Stomach (tissue), 9 donors: Measurements from ENCODE around the gene S1PR1. TPM values are rescaled to one million over a fixed set of nuclear protein-coding genes. Genes with fewer than 3 reads are reported as not detected.

Source experiments
- DNase-seq, 2 donors: peaks; one replicate each; pipeline versions ENCODE4 v3.0.0 to v3.0.0-alpha.2; 2013 to 2019
- H3K27ac ChIP-seq, 5 donors: fragments of 200-600 bp in 4 of 5; sonication (generic) in 4 of 5; one replicate each; pipeline ENCODE4 v1.5.1; 2013 to 2019; ENCODE audit warnings: mild to moderate bottlenecking in 1 of 5, moderate library complexity in 1 of 5
- H3K27me3 ChIP-seq, 3 donors: fragments of 200-600 bp; sonication (generic); one replicate each; pipeline ENCODE4 v1.5.1; 2017 to 2019; ENCODE audit warnings: mixed run types in 1 of 3
- H3K36me3 ChIP-seq, 4 donors: fragments of 200-600 bp; sonication (generic); 1 replicate in 3 of 4; 2 replicates in 1 of 4; pipeline ENCODE4 v1.5.1; 2016 to 2019
- H3K4me1 ChIP-seq, 4 donors: fragments of 200-600 bp; sonication (generic); one replicate each; pipeline ENCODE4 v1.5.1; 2016 to 2019
- H3K4me3 ChIP-seq, 4 donors: fragments of 200-600 bp; sonication (generic) in 3 of 4; one replicate each; pipeline ENCODE4 v1.5.1; 2016 to 2019; ENCODE audit warnings: mild to moderate bottlenecking in 1 of 4
- H3K9me3 ChIP-seq, 4 donors: fragments of 200-600 bp; sonication (generic); one replicate each; pipeline ENCODE4 v1.5.1; 2016 to 2019
- EP300 ChIP-seq: sonication (generic); formaldehyde crosslinking; IDR thresholded peaks from one replicate; pipeline ENCODE4 v1.6.1; 2017; ENCODE audit warnings: antibody characterized with exemption
- POLR2A ChIP-seq, 4 donors: fragments of 450-650 bp; IDR thresholded peaks; one replicate each; pipeline ENCODE4 v1.6.1; 2016; ENCODE audit warnings: antibody characterized with exemption in 4 of 4, control low read depth in 2 of 4, mild to moderate bottlenecking in 1 of 4, moderate library complexity in 1 of 4
- POLR2AphosphoS5 ChIP-seq, 3 donors: sonication (generic); formaldehyde crosslinking; IDR thresholded peaks; one replicate each; pipeline ENCODE4 v1.6.1; 2016; ENCODE audit warnings: antibody characterized with exemption in 3 of 3
- WGBS, 5 donors: extraction: QIAGEN DNeasy Blood & Tissue Kit in 3 of 5; methylation state at CpG; one replicate each; pipeline versions ENCODE4 v1.1.5 to v1.1.7; 2013 to 2018; 5-methylcytosine and 5-hydroxymethylcytosine counted together
- intact Hi-C: fragments of 100-400 bp; cut with DNase I; formaldehyde crosslinking; loops from one replicate; pipeline ENCODE4 v1.15.1; 2023; ENCODE audit warnings: low total_unique reads
- polyA plus RNA-seq, 3 donors: library from polyadenylated mRNA; stranded (reverse); fragments of 200-250 nt; gene quantifications; one replicate each; pipeline ENCODE4 v1.2.3, GENCODE V29; 2013
- total RNA-seq, 5 donors: library from RNA; depleted of rRNA; stranded (reverse); fragments of >200 nt; gene quantifications; one replicate each; pipeline versions ENCODE4 v1.1.0 to v1.2.3, GENCODE V29; 2014 to 2016
- TF ChIP-seq, protein P1 (sequence below), 7 experiments: fragments of 450-650 bp in 4 of 7; fragments of 200-600 bp in 3 of 7; sonication (generic) in 3 of 7; IDR thresholded peaks; one replicate each; pipeline ENCODE4 v1.5.1; 2016 to 2019; ENCODE audit warnings: antibody characterized with exemption in 7 of 7, control low read depth in 2 of 7, mild to moderate bottlenecking in 1 of 7
- donor health status: healthy with polysubstance abuse.
- donor health status: Bipolar disorder and iron deficiency.
- donor health status: healthy.

The S1PR1 gene
- total and polyA plus RNA-seq, 8 donors = 3.7 to 54.0 (median 10.0) TPM

DNA sequence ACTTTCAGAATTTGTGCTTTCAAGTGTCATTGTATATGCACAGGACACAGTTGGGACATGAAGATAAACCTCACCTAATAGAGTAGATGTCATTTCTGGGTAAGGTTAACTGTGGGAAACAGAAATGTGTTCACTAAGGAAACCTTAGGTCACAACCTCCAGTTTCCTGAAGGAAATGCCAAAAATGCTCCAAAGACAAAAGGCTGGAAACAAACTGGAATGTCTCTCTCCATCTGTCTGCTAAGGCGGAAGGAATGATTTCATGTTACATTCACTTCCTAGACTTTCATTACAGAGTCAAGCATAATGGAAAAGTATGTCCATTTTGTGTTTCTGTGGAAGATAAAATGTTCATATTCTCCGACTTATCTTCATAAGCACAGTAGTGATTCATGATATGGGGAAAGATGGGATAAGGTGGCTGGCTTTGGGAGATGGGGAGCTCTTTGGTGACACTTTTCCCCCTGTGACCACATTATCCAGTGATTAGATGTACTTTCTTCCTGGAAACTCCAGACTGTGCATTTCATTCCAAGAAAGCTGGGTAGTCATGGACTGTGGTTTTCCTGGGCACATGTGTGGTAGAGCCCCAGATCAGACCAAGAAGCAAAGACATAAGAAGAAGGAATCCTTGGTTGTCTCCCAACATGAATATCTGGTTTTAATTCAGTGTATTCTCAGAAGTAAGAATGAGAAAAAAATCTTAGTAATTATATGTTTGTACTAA, 5.7 kb downstream of the S1PR1 start:
- Histone ChIP-seq H3K27ac (peak overlapping the region in 2 of 5 donors; percentile 11 to 84), H3K4me1 (peaks cover 7 to 16% (median 14%) of the 10 kb centered on the region in 4 donors), H3K9me3 (no peaks in the 10 kb centered on the region), H3K4me3 (no peak overlapping the region), H3K36me3 (no peaks in the 10 kb centered on the region), H3K27me3 (peaks cover 0 to 12% (median 1%) of the 10 kb centered on the region in 3 donors)
- TF ChIP-seq, protein P1, sequence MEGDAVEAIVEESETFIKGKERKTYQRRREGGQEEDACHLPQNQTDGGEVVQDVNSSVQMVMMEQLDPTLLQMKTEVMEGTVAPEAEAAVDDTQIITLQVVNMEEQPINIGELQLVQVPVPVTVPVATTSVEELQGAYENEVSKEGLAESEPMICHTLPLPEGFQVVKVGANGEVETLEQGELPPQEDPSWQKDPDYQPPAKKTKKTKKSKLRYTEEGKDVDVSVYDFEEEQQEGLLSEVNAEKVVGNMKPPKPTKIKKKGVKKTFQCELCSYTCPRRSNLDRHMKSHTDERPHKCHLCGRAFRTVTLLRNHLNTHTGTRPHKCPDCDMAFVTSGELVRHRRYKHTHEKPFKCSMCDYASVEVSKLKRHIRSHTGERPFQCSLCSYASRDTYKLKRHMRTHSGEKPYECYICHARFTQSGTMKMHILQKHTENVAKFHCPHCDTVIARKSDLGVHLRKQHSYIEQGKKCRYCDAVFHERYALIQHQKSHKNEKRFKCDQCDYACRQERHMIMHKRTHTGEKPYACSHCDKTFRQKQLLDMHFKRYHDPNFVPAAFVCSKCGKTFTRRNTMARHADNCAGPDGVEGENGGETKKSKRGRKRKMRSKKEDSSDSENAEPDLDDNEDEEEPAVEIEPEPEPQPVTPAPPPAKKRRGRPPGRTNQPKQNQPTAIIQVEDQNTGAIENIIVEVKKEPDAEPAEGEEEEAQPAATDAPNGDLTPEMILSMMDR (IDR thresholded peaks at IDR 0.05) = no peak
- TF ChIP-seq POLR2A (IDR thresholded peaks at IDR 0.05) (no peak), POLR2AphosphoS5 (IDR thresholded peaks at IDR 0.05) (peak; percentile 7 to 42 (median 8))
- WGBS, 5 donors = 60 to 82% (median 72%) methylated on average over 2 of the region's 2 CpGs
- peak in 1 of 2 donors; percentile 51 for DNase-seq
- intact Hi-C loops = no loop called here

DNA sequence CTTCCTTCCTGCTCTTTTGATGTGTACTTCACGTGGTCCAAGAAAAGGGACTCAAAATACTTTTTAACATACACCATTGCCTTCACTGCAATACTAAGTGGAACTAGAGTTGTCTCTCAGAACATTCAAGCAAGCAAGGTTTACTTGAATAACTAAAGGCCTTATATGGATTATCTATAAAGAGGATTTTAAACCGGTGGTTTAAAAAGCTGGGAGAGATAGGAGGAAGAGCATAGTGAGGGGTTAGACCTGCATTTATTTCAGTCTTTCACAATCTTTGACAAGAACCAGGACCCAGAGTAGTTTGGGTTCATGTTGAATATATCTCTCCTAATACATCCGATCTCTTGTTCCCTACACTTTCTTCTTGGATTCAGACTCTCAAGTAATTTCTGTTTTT, 6.9 kb downstream of the S1PR1 start:
- H3K27me3 ChIP-seq = no peaks in the 10 kb centered on the region
- DNase-seq = no peak
- H3K9me3 ChIP-seq = no peaks in the 10 kb centered on the region
- H3K4me1 ChIP-seq = peaks cover 0 to 3% (median 2%) of the 10 kb centered on the region in 4 donors
- H3K4me3 ChIP-seq = no peak overlapping the region
- TF ChIP-seq, protein P1 (IDR thresholded peaks at IDR 0.05) = no peak
- TF ChIP-seq POLR2AphosphoS5 (IDR thresholded peaks at IDR 0.05) = no peak
- no peak for TF ChIP-seq POLR2A (IDR thresholded peaks at IDR 0.05)
- no peak for TF ChIP-seq EP300
- intact Hi-C loops = no loop called here
- H3K36me3 ChIP-seq = no peaks in the 10 kb centered on the region
- peak overlapping the region in 1 of 5 donors; percentile 4 for H3K27ac ChIP-seq
- 51 to 63% (median 62%) methylated on average over 3 of the region's 3 CpGs for WGBS, 5 donors

DNA sequence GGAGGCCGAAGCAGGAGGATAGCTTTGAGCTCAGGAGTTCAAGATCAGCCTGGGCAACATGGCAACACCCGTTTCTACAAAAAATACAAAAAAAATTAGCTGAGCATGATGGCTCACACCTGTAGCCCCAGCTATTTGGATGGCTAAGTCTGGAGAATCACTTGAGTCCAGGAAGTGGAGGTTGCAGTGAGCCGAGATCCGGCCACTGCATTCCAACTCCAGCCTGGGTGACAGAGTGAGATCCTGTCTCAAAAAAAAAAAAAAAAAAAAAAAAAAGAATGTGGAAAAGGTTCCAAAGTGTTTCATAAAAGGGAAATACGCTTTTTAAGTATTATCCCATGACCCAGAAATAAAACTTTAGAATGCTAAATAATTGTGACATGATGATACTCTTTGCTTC, 8.0 kb downstream of the S1PR1 start:
- TF ChIP-seq POLR2A (IDR thresholded peaks at IDR 0.05) = no peak
- TF ChIP-seq POLR2AphosphoS5 (IDR thresholded peaks at IDR 0.05) = no peak
- TF ChIP-seq, protein P1 (IDR thresholded peaks at IDR 0.05) = no peak
- no peak for TF ChIP-seq EP300
- Histone ChIP-seq H3K4me1 (no peaks in the 10 kb centered on the region), H3K27me3 (no peaks in the 10 kb centered on the region), H3K36me3 (no peaks in the 10 kb centered on the region), H3K27ac (no peak overlapping the region), H3K4me3 (no peak overlapping the region), H3K9me3 (no peaks in the 10 kb centered on the region)
- WGBS, 5 donors = 63 to 82% (median 79%) methylated on average over 5 of the region's 5 CpGs
- DNase-seq = no peak
- intact Hi-C loops = no loop called here

DNA sequence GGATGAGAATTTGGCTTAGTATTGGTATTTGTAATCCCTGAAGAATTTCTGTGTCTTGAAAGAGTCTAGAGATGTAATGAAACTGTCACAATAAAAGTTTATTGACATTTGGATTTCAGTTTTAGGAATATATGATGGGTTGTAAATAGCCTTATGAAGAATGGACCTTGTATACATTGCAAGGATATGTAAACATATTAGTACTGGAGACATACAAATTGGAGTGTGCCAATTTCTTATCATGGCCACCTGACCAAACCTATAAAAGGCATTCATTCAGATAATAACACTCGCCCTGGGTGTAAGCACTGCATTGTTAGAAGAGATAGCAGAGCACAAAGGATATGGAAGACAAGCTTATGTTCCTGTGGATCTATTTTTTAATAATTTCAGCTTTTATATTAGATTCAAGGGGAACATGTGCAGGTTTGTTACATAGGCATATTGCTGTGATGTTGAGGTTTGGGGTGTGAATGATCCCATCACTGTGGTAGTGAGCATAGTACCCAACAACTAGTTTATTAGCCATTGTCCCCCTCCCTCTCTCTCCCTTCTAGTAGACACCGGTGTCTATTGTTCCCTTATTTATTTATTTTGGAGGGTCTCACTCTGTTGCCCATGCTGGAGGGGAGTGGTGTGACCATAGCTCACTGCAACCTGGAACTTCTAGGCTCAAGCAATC, 8.6 kb downstream of the S1PR1 start:
- H3K27me3 ChIP-seq = no peaks in the 10 kb centered on the region
- H3K4me1 ChIP-seq = no peaks in the 10 kb centered on the region
- no peak for TF ChIP-seq EP300
- no peaks in the 10 kb centered on the region for H3K9me3 ChIP-seq
- no peaks in the 10 kb centered on the region for H3K36me3 ChIP-seq
- no peak overlapping the region for H3K27ac ChIP-seq
- H3K4me3 ChIP-seq = no peak overlapping the region
- no peak for DNase-seq
- WGBS, 5 donors = 30 to 67% (median 44%) methylated on average over 2 of the region's 2 CpGs
- intact Hi-C loops = no loop called here
